ENCODE data around the gene ZNF562.

GRCh38 chr19:9644472-9644871, 30.4 kb downstream of the ZNF562 start:
- TF ChIP-seq POLR2A (IDR thresholded peaks at IDR 0.05): no peak
- TF ChIP-seq, protein P1, sequence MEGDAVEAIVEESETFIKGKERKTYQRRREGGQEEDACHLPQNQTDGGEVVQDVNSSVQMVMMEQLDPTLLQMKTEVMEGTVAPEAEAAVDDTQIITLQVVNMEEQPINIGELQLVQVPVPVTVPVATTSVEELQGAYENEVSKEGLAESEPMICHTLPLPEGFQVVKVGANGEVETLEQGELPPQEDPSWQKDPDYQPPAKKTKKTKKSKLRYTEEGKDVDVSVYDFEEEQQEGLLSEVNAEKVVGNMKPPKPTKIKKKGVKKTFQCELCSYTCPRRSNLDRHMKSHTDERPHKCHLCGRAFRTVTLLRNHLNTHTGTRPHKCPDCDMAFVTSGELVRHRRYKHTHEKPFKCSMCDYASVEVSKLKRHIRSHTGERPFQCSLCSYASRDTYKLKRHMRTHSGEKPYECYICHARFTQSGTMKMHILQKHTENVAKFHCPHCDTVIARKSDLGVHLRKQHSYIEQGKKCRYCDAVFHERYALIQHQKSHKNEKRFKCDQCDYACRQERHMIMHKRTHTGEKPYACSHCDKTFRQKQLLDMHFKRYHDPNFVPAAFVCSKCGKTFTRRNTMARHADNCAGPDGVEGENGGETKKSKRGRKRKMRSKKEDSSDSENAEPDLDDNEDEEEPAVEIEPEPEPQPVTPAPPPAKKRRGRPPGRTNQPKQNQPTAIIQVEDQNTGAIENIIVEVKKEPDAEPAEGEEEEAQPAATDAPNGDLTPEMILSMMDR (IDR thresholded peaks at IDR 0.05): no peak

Data from heart left ventricle (tissue), 13 donors.